Thyroid gland (tissue), 4 donors: ENCODE results near the gene GPC5.
"Not testable (repeated sequence)": the region's sequence is repeated elsewhere in the genome, so short reads cannot be mapped to it uniquely, and the experiment has no call there.

Experiments
- CTCF ChIP-seq, 6 experiments: fragments of 200-600 bp in 3 of 6; fragments of 450-650 bp in 3 of 6; sonication (generic) in 3 of 6; IDR thresholded peaks; one replicate each; pipeline ENCODE4 v1.5.1; 2016 to 2019; ENCODE audit warnings: antibody characterized with exemption in 6 of 6, mild to moderate bottlenecking in 2 of 6, inconsistent platforms in 1 of 6, moderate library complexity in 1 of 6
- POLR2A ChIP-seq, 2 donors: fragments of 450-650 bp; IDR thresholded peaks; one replicate each; pipeline ENCODE4 v1.6.1; 2017; ENCODE audit warnings: antibody characterized with exemption in 2 of 2, mild to moderate bottlenecking in 2 of 2, moderate library complexity in 1 of 2

GRCh38 chr13:91781982-91782691 is 383.7 kb downstream of the GPC5 start:
- TF ChIP-seq CTCF, POLR2A (IDR thresholded peaks at IDR 0.05): not testable (repeated sequence)
